Activated CD4-positive, alpha-beta memory T cell treated with anti-CD3 and anti-CD28 coated beads for 36 hours (primary cell): ENCODE results near the gene CENPB. TPM values are rescaled to one million over a fixed set of nuclear protein-coding genes. Genes with fewer than 3 reads are reported as not detected.

Experiments
- total RNA-seq, 2 experiments: library from RNA; stranded (reverse); gene quantifications; one replicate each; pipeline ENCODE4 v1.2.3, GENCODE V29; 2021

CENPB gene
- total RNA-seq, 2 experiments from 2014 or later, result 50.1 to 51.9 TPM

Other genes with a start within 250 kb of the CENPB start
- gene GFRA4, start 123.3 kb downstream of the CENPB start, total RNA-seq, result not detected
- not detected for gene ADAM33, start 104.7 kb downstream of the CENPB start, total RNA-seq
- under 1 TPM in 1 of 2 experiments, not detected in 1; 0.07 TPM for gene SIGLEC1, start 74.1 kb downstream of the CENPB start, total RNA-seq
- gene HSPA12B, start 54.1 kb downstream of the CENPB start, total RNA-seq, result not detected
- gene ADISSP, start 19.0 kb downstream of the CENPB start, total RNA-seq, result 10 to 100 TPM; 50.6 to 51.4 TPM
- under 1 TPM in 1 of 2 experiments, not detected in 1; 0.17 TPM for gene SPEF1, start 5.3 kb downstream of the CENPB start, total RNA-seq
- gene CDC25B, start 9.6 kb upstream of the CENPB start, total RNA-seq, result 100 to 1,000 TPM; 120 to 128 TPM
- 1 to 10 TPM; 9.1 to 10.0 TPM for gene AP5S1, start 33.8 kb upstream of the CENPB start, total RNA-seq
- 10 to 100 TPM; 22.2 to 24.2 TPM for gene MAVS, start 60.1 kb upstream of the CENPB start, total RNA-seq
- gene PANK2, start 102.6 kb upstream of the CENPB start, total RNA-seq, result 10 to 100 TPM; 49.3 to 52.5 TPM
- 10 to 100 TPM in 1 of 2 experiments, 1 to 10 TPM in 1; 9.9 to 11.6 TPM for gene RNF24, start 228.8 kb upstream of the CENPB start, total RNA-seq